Measurements from ENCODE around the gene C19orf47.

The C19orf47 gene

GRCh38 chr19:40277356-40278059 is 70.7 kb downstream of the C19orf47 start:
- H3K27ac ChIP-seq = peak overlapping the region; percentile 10; the same call in 1 of the 2 replicates
- TF ChIP-seq FOXP2 (optimal IDR thresholded peaks at IDR 0.05; ENCODE audit: control extremely low read depth, extremely low read length, insufficient read depth) (no peak), POLR2AphosphoS5 (IDR thresholded peaks at IDR 0.05; ENCODE audit: borderline replicate concordance, low read depth, low read length) (no peak), EZH2 (IDR thresholded peaks at IDR 0.05) (no peak)

GRCh38 chr19:40274585-40275544 is 73.3 kb downstream of the C19orf47 start:
- H3K9ac ChIP-seq (ENCODE audit: insufficient read length) = no peak overlapping the region
- TF ChIP-seq EZH2 (IDR thresholded peaks at IDR 0.05) (no peak), FOXP2 (optimal IDR thresholded peaks at IDR 0.05; ENCODE audit: control extremely low read depth, extremely low read length, insufficient read depth) (no peak), POLR2AphosphoS5 (IDR thresholded peaks at IDR 0.05; ENCODE audit: borderline replicate concordance, low read depth, low read length) (no peak)
- 0 out of 2 replicates have a peak, but pooled peaks cover 6% of the 10 kb centered on the region for H3K36me3 ChIP-seq (ENCODE audit: insufficient read depth, low read length)
- H3K9me3 ChIP-seq (ENCODE audit: low read depth, low read length) = no peaks in the 10 kb centered on the region
- no peak for DNase-seq (ENCODE audit: low read depth, low spot score)
- H3K27ac ChIP-seq = no peak overlapping the region
- no peak overlapping the region for H3K4me3 ChIP-seq

More at GRCh38 chr19:40277356-40278059, 70.7 kb downstream of the C19orf47 start:
- no peak for DNase-seq (ENCODE audit: low read depth, low spot score)
- H3K4me3 ChIP-seq = no peak overlapping the region
- H3K9me3 ChIP-seq (ENCODE audit: low read depth, low read length) = no peaks in the 10 kb centered on the region
- H3K9ac ChIP-seq (ENCODE audit: insufficient read length) = peak overlapping the region; percentile 5
- H3K36me3 ChIP-seq (ENCODE audit: insufficient read depth, low read length) = 0 out of 2 replicates have a peak, but pooled peaks cover 2% of the 10 kb centered on the region

- Histone ChIP-seq H3K36me3 (ENCODE audit: insufficient read depth, low read length) (0 out of 2 replicates have a peak, but pooled peaks cover 6% of the 10 kb centered on the region), H3K9ac (ENCODE audit: insufficient read length) (no peak overlapping the region), H3K4me3 (no peak overlapping the region), H3K27ac (no peak overlapping the region), H3K9me3 (ENCODE audit: low read depth, low read length) (no peaks in the 10 kb centered on the region)
- DNase-seq (ENCODE audit: low read depth, low spot score) = no peak
- no peak for TF ChIP-seq POLR2AphosphoS5 (IDR thresholded peaks at IDR 0.05; ENCODE audit: borderline replicate concordance, low read depth, low read length)
Observed at GRCh38 chr19:40273469-40274360, 74.5 kb downstream of the C19orf47 start.

DNA sequence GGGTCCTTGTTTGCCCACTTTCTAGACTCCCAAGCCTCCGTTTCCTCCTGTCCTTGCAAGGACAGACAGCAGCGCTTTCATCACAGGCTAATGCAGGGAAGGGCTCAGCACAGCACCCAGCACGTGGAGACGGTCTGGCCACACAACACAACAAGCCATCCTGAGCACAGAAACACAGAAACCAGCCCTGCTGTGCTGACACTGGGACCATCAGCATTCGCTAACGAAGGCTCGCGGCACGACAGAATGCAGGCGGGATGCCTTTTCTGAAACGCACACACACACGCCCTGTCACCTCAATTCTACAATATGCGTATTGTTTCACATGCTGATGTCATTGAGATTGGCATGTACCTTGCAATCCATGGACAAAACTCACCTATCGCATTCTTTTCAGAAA is 75.9 kb downstream of the C19orf47 start:
- Histone ChIP-seq H3K27ac (peak overlapping the region; percentile 42; the same call in 1 of the 2 replicates), H3K36me3 (ENCODE audit: insufficient read depth, low read length) (0 out of 2 replicates have a peak, but pooled peaks cover 6% of the 10 kb centered on the region), H3K9ac (ENCODE audit: insufficient read length) (no peak overlapping the region), H3K4me3 (no peak overlapping the region), H3K9me3 (ENCODE audit: low read depth, low read length) (no peaks in the 10 kb centered on the region)
- no peak for DNase-seq (ENCODE audit: low read depth, low spot score)
- TF ChIP-seq FOXP2 (optimal IDR thresholded peaks at IDR 0.05; ENCODE audit: control extremely low read depth, extremely low read length, insufficient read depth) (no peak), EZH2 (IDR thresholded peaks at IDR 0.05) (no peak), POLR2AphosphoS5 (IDR thresholded peaks at IDR 0.05; ENCODE audit: borderline replicate concordance, low read depth, low read length) (no peak)

- Histone ChIP-seq H3K27ac (peak overlapping the region; percentile 42; the same call in 1 of the 2 replicates), H3K9ac (ENCODE audit: insufficient read length) (no peak overlapping the region), H3K4me3 (no peak overlapping the region), H3K9me3 (ENCODE audit: low read depth, low read length) (no peaks in the 10 kb centered on the region), H3K36me3 (ENCODE audit: insufficient read depth, low read length) (0 out of 2 replicates have a peak, but pooled peaks cover 6% of the 10 kb centered on the region)
- no peak for TF ChIP-seq EZH2 (IDR thresholded peaks at IDR 0.05)
- no peak for TF ChIP-seq POLR2AphosphoS5 (IDR thresholded peaks at IDR 0.05; ENCODE audit: borderline replicate concordance, low read depth, low read length)
- TF ChIP-seq FOXP2 (optimal IDR thresholded peaks at IDR 0.05; ENCODE audit: control extremely low read depth, extremely low read length, insufficient read depth) = no peak
- DNase-seq (ENCODE audit: low read depth, low spot score) = no peak
Observed at GRCh38 chr19:40271706-40272105, 76.5 kb downstream of the C19orf47 start.

- 0 out of 2 replicates have a peak, but pooled peaks cover 6% of the 10 kb centered on the region for H3K36me3 ChIP-seq (ENCODE audit: insufficient read depth, low read length)
- DNase-seq (ENCODE audit: low read depth, low spot score) = no peak
- no peak overlapping the region for H3K4me3 ChIP-seq
- H3K9me3 ChIP-seq (ENCODE audit: low read depth, low read length) = no peaks in the 10 kb centered on the region
- H3K27ac ChIP-seq = no peak overlapping the region
- no peak overlapping the region for H3K9ac ChIP-seq (ENCODE audit: insufficient read length)
- no peak for TF ChIP-seq EZH2 (IDR thresholded peaks at IDR 0.05)
- TF ChIP-seq FOXP2 (optimal IDR thresholded peaks at IDR 0.05; ENCODE audit: control extremely low read depth, extremely low read length, insufficient read depth) = no peak
- no peak for TF ChIP-seq POLR2AphosphoS5 (IDR thresholded peaks at IDR 0.05; ENCODE audit: borderline replicate concordance, low read depth, low read length)
Observed at GRCh38 chr19:40270362-40271089, 77.7 kb downstream of the C19orf47 start.
